Ishikawa (cell line): ENCODE results near the gene NOP14.

Experiments used
- CEBPB ChIP-seq: IDR thresholded peaks from 2 replicates; pipeline ENCODE4 v1.6.1; 2012
- CREB1 ChIP-seq: IDR thresholded peaks from 2 replicates; pipeline ENCODE4 v1.6.1; 2012; ENCODE audit warnings: low read depth
- EGR1 ChIP-seq: IDR thresholded peaks from 2 replicates; pipeline ENCODE4 v1.6.1; 2012
- EP300 ChIP-seq: IDR thresholded peaks from 2 replicates; pipeline ENCODE4 v1.6.1; 2012; ENCODE audit warnings: borderline replicate concordance
- FOXM1 ChIP-seq: IDR thresholded peaks from 2 replicates; pipeline ENCODE4 v1.6.1; 2012; ENCODE audit warnings: low read depth, borderline replicate concordance
- MAX ChIP-seq: IDR thresholded peaks from 2 replicates; pipeline ENCODE4 v1.6.1; 2012
- NFIC ChIP-seq: IDR thresholded peaks from 2 replicates; pipeline ENCODE4 v1.6.1; 2012
- RAD21 ChIP-seq: IDR thresholded peaks from 2 replicates; pipeline ENCODE4 v1.6.1; 2012; ENCODE audit warnings: low read depth
- REST ChIP-seq: IDR thresholded peaks from 2 replicates; pipeline ENCODE4 v1.6.1; 2012; ENCODE audit warnings: low read depth, mild to moderate bottlenecking
- TAF1 ChIP-seq: IDR thresholded peaks from 2 replicates; pipeline ENCODE4 v1.6.1; 2012; ENCODE audit warnings: low read depth, mild to moderate bottlenecking
- TCF12 ChIP-seq: IDR thresholded peaks from 2 replicates; pipeline ENCODE4 v1.6.1; 2012; ENCODE audit warnings: low read depth
- TEAD4 ChIP-seq: IDR thresholded peaks from 2 replicates; pipeline ENCODE4 v1.6.1; 2012
- USF1 ChIP-seq: IDR thresholded peaks from 2 replicates; pipeline ENCODE4 v1.6.1; 2012
- YY1 ChIP-seq: IDR thresholded peaks from 2 replicates; pipeline ENCODE4 v1.6.1; 2012; ENCODE audit warnings: low read depth
- ZBTB7A ChIP-seq: IDR thresholded peaks from 2 replicates; pipeline ENCODE4 v1.6.1; 2012; ENCODE audit warnings: low read depth

NOP14 gene

GRCh38 chr4:2900741-2901140, 62.5 kb downstream of the NOP14 start:
- no peak for TF ChIP-seq TEAD4
- TF ChIP-seq ZBTB7A, result no peak
- no peak for TF ChIP-seq EP300
- TF ChIP-seq RAD21, result no peak
- no peak for TF ChIP-seq CREB1
- no peak for TF ChIP-seq USF1
- TF ChIP-seq EGR1, result no peak
- TF ChIP-seq CEBPB, result no peak
- no peak for TF ChIP-seq MAX
- no peak for TF ChIP-seq FOXM1
- no peak for TF ChIP-seq YY1

- TF ChIP-seq YY1 (no peak), RAD21 (no peak), TAF1 (no peak)
Observed at GRCh38 chr4:2898001-2898400, 65.2 kb downstream of the NOP14 start.

GRCh38 chr4:2893772-2894171, 69.4 kb downstream of the NOP14 start:
- TF ChIP-seq FOXM1, result no peak
- no peak for TF ChIP-seq USF1
- TF ChIP-seq ZBTB7A, result no peak
- TF ChIP-seq REST, result no peak
- TF ChIP-seq YY1, result no peak
- TF ChIP-seq CREB1, result no peak
- no peak for TF ChIP-seq MAX
- no peak for TF ChIP-seq TAF1
- no peak for TF ChIP-seq EP300
- TF ChIP-seq TEAD4, result no peak
- no peak for TF ChIP-seq NFIC
- TF ChIP-seq TCF12, result no peak
- no peak for TF ChIP-seq RAD21
- TF ChIP-seq CEBPB, result no peak
- no peak for TF ChIP-seq EGR1

- TF ChIP-seq CEBPB (no peak), EP300 (no peak), MAX (no peak), RAD21 (no peak)
Observed at GRCh38 chr4:2891294-2891693, 71.9 kb downstream of the NOP14 start.

GRCh38 chr4:2888886-2889285, 74.3 kb downstream of the NOP14 start:
- TF ChIP-seq MAX (no peak), USF1 (no peak), EP300 (no peak), FOXM1 (no peak), EGR1 (no peak), REST (no peak), CEBPB (no peak)
